Activated CD8-positive, alpha-beta memory T cell treated with anti-CD3 and anti-CD28 coated beads, Interleukin-2, amount 10 ng/mL, durations not matched to agents 7 days and 5 days (primary cell): Measurements from ENCODE around the gene CAPZB. TPM values are rescaled to one million over a fixed set of nuclear protein-coding genes. Genes with fewer than 3 reads are reported as not detected.
"Not testable (repeated sequence)": the region's sequence is repeated elsewhere in the genome, so short reads cannot be mapped to it uniquely, and the experiment has no call there.

ENCODE experiments used
- ATAC-seq: fragments of 150-1000 bp; cut with Tn5 transposase; one replicate; pipeline ENCODE4 v1.10.0; 2021; ENCODE audit warnings: moderate library complexity
- CTCF ChIA-PET: fragments of 350-600 bp; sonication (Branson Sonifier 250); formaldehyde crosslinking; loops from one replicate; lab custom pipeline; 2021; ENCODE audit warnings: antibody characterized with exemption; lab: Charles Lee
- DNase-seq: peaks from one replicate; pipeline ENCODE4 v3.0.0-alpha.2; 2020
- H3K27ac Mint-ChIP-seq: one replicate; pipeline ENCODE4 v1.8.0; 2021; ENCODE audit warnings: mild to moderate bottlenecking, mixed read lengths
- H3K27me3 Mint-ChIP-seq: one replicate; pipeline ENCODE4 v1.8.0; 2021; ENCODE audit warnings: mixed read lengths
- H3K36me3 Mint-ChIP-seq: one replicate; pipeline ENCODE4 v1.8.0; 2021; ENCODE audit warnings: mild to moderate bottlenecking, mixed read lengths
- H3K4me1 Mint-ChIP-seq: one replicate; pipeline ENCODE4 v1.8.0; 2021; ENCODE audit warnings: mixed read lengths
- H3K4me3 Mint-ChIP-seq: one replicate; pipeline ENCODE4 v1.8.0; 2021; ENCODE audit warnings: mild to moderate bottlenecking, moderate library complexity, mixed read lengths
- H3K9me3 Mint-ChIP-seq: one replicate; pipeline ENCODE4 v1.8.0; 2022; ENCODE audit warnings: low read depth, mixed read lengths
- total RNA-seq, 2 experiments: library from RNA; stranded (reverse); gene quantifications; one replicate each; pipeline ENCODE4 v1.2.3, GENCODE V29; 2021

Gene CAPZB
- total RNA-seq, 2 experiments from 2014 or later = 411 to 427 TPM

- H3K27me3 Mint-ChIP-seq = no peaks in the 10 kb centered on the region
- no peaks in the 10 kb centered on the region for H3K9me3 Mint-ChIP-seq
- no peaks in the 10 kb centered on the region for H3K36me3 Mint-ChIP-seq
- DNase-seq (no peak), ATAC-seq (peak; percentile 4)
- peak overlapping the region; percentile 9 for H3K27ac Mint-ChIP-seq
- CTCF ChIA-PET = interaction anchor here (0.5 to 1.9 kb wide), 4 partner anchors 11 to 349 kb away, joined by 3 to 6 read pairs (median 4); a partner anchor contains a TSS
- H3K4me3 Mint-ChIP-seq = peak overlapping the region; percentile 72
- peaks cover 45% of the 10 kb centered on the region for H3K4me1 Mint-ChIP-seq
Measured at GRCh38 chr1:19312782-19313635, 172.3 kb downstream of the CAPZB start.

- CTCF ChIA-PET = interaction anchor here (1.2 to 1.8 kb wide), 2 partner anchors 285 to 350 kb away, joined by 3 to 4 read pairs; a partner anchor contains a TSS
- ATAC-seq (peak; percentile 98), DNase-seq (peak; percentile 90)
- Mint-ChIP-seq H3K4me3 (peak within 1 kb of the TSS; percentile 78), H3K4me1 (peaks cover 45% of the 10 kb centered on the region), H3K36me3 (peaks cover 5% of the 10 kb centered on the region), H3K9me3 (no peaks in the 10 kb centered on the region), H3K27ac (peak within 1 kb of the TSS; percentile 70), H3K27me3 (no peaks in the 10 kb centered on the region)
Measured at GRCh38 chr1:19311931-19312781, 173.2 kb downstream of the CAPZB start, which contains the start of the genes AKR7A2 and SLC66A1. AKR7A2 (minus strand) TSS chr1:19312144; CDS start chr1:19312124, 20 bp downstream. SLC66A1 (plus strand) TSS chr1:19312326; CDS start chr1:19317678, 5,352 bp downstream.

- Mint-ChIP-seq H3K27me3 (no peaks in the 10 kb centered on the region), H3K4me3 (peak overlapping the region; percentile 78), H3K4me1 (peaks cover 45% of the 10 kb centered on the region), H3K36me3 (peaks cover 5% of the 10 kb centered on the region), H3K27ac (peak overlapping the region; percentile 70), H3K9me3 (no peaks in the 10 kb centered on the region)
- CTCF ChIA-PET = interaction anchor here (1.2 to 1.8 kb wide), 2 partner anchors 286 to 350 kb away, joined by 3 to 4 read pairs; a partner anchor contains a TSS
- DNase-seq (no peak), ATAC-seq (peak; percentile 24)
Measured at GRCh38 chr1:19311503-19311930, 173.8 kb downstream of the CAPZB start.

GRCh38 chr1:19310720-19311502 is 174.4 kb downstream of the CAPZB start:
- Mint-ChIP-seq H3K27ac (peak overlapping the region; percentile 70), H3K4me1 (peaks cover 39% of the 10 kb centered on the region)

GRCh38 chr1:19310061-19310460 is 175.3 kb downstream of the CAPZB start:
- CTCF ChIA-PET = interaction anchor here (1.3 to 1.6 kb wide), 2 partner anchors 272 to 343 kb away, joined by 3 to 5 read pairs; no protein-coding TSS in a partner anchor
- Mint-ChIP-seq H3K9me3 (no peaks in the 10 kb centered on the region), H3K4me3 (no peak overlapping the region), H3K27ac (no peak overlapping the region), H3K27me3 (no peaks in the 10 kb centered on the region), H3K4me1 (peaks cover 30% of the 10 kb centered on the region), H3K36me3 (peaks cover 7% of the 10 kb centered on the region)
- ATAC-seq (no peak), DNase-seq (no peak)

More at GRCh38 chr1:19310720-19311502, 174.4 kb downstream of the CAPZB start:
- H3K4me3 Mint-ChIP-seq = peak overlapping the region; percentile 78
- H3K27me3 Mint-ChIP-seq = no peaks in the 10 kb centered on the region
- no peaks in the 10 kb centered on the region for H3K9me3 Mint-ChIP-seq
- H3K36me3 Mint-ChIP-seq = peaks cover 5% of the 10 kb centered on the region
- no peak for DNase-seq
- ATAC-seq = no peak
- CTCF ChIA-PET = interaction anchor here (1.6 kb wide), 1 partner anchor 271 kb away, joined by 5 read pairs; no protein-coding TSS in a partner anchor

- Mint-ChIP-seq H3K4me3 (no peak overlapping the region), H3K27me3 (no peaks in the 10 kb centered on the region), H3K27ac (no peak overlapping the region), H3K9me3 (no peaks in the 10 kb centered on the region), H3K4me1 (peaks cover 24% of the 10 kb centered on the region), H3K36me3 (peaks cover 10% of the 10 kb centered on the region)
- CTCF ChIA-PET = interaction anchor here (1.3 to 1.6 kb wide), 2 partner anchors 273 to 344 kb away, joined by 3 to 5 read pairs; no protein-coding TSS in a partner anchor
- ATAC-seq = no peak
- DNase-seq = no peak
Measured at GRCh38 chr1:19309123-19309813, 176.1 kb downstream of the CAPZB start.

- CTCF ChIA-PET = no interaction called here
- no peak for ATAC-seq
Measured at GRCh38 chr1:19308509-19308907, 176.8 kb downstream of the CAPZB start.

GRCh38 chr1:19307794-19308508 is 177.4 kb downstream of the CAPZB start:
- ATAC-seq (no peak), DNase-seq (no peak)
- H3K36me3 Mint-ChIP-seq = peaks cover 16% of the 10 kb centered on the region
- H3K27me3 Mint-ChIP-seq = no peaks in the 10 kb centered on the region
- H3K4me3 Mint-ChIP-seq = no peak overlapping the region
- peaks cover 15% of the 10 kb centered on the region for H3K4me1 Mint-ChIP-seq
- no peaks in the 10 kb centered on the region for H3K9me3 Mint-ChIP-seq
- H3K27ac Mint-ChIP-seq = no peak overlapping the region
- CTCF ChIA-PET = no interaction called here

More at GRCh38 chr1:19308509-19308907, 176.8 kb downstream of the CAPZB start:
- no peak overlapping the region for H3K4me3 Mint-ChIP-seq
- peaks cover 21% of the 10 kb centered on the region for H3K4me1 Mint-ChIP-seq
- H3K27ac Mint-ChIP-seq = no peak overlapping the region
- peaks cover 12% of the 10 kb centered on the region for H3K36me3 Mint-ChIP-seq
- H3K27me3 Mint-ChIP-seq = no peaks in the 10 kb centered on the region
- H3K9me3 Mint-ChIP-seq = no peaks in the 10 kb centered on the region
- DNase-seq = no peak

- Mint-ChIP-seq H3K27me3 (no peaks in the 10 kb centered on the region), H3K9me3 (no peaks in the 10 kb centered on the region), H3K27ac (no peak overlapping the region), H3K4me1 (peaks cover 11% of the 10 kb centered on the region), H3K4me3 (no peak overlapping the region), H3K36me3 (peaks cover 18% of the 10 kb centered on the region)
- ATAC-seq (no peak), DNase-seq (no peak)
- CTCF ChIA-PET = no interaction called here
Measured at GRCh38 chr1:19306941-19307340, 178.4 kb downstream of the CAPZB start.

GRCh38 chr1:19305880-19306279 is 179.5 kb downstream of the CAPZB start:
- CTCF ChIA-PET = interaction anchor here (1.3 kb wide), 1 partner anchor 348 kb away, joined by 3 read pairs; no protein-coding TSS in a partner anchor
- Mint-ChIP-seq H3K4me1 (peaks cover 7% of the 10 kb centered on the region), H3K27ac (no peak overlapping the region), H3K36me3 (peaks cover 18% of the 10 kb centered on the region), H3K4me3 (no peak overlapping the region), H3K9me3 (no peaks in the 10 kb centered on the region), H3K27me3 (no peaks in the 10 kb centered on the region)
- no peak for DNase-seq
- no peak for ATAC-seq

DNA sequence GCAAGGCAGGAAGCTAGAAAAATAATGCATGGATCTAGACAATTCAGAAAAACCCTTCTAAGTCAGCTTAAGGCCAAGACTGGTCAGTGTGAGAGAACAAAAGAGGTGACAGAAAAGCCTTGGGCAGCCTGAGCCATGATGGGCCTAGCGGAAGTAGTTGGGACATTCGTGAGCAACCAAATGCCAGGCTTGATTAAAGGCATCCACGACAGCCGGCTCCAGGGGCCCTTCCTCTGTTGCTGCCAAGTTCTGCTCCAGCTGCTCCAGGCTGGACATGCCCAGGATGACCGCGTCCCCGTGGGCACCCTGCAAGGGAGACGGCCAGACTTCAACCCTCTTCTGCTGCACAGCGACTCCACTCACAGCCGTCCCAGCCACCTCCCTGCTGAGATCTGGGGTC is 181.3 kb downstream of the CAPZB start:
- not testable (repeated sequence) for H3K4me1 Mint-ChIP-seq, H3K27ac Mint-ChIP-seq, H3K4me3 Mint-ChIP-seq, ATAC-seq, DNase-seq, H3K27me3 Mint-ChIP-seq, H3K9me3 Mint-ChIP-seq
- peaks cover 21% of the 10 kb centered on the region for H3K36me3 Mint-ChIP-seq
- CTCF ChIA-PET = interaction anchor here (1.3 kb wide), 1 partner anchor 40 kb away, joined by 3 read pairs; no protein-coding TSS in a partner anchor
